Stimulated activated CD4-positive, alpha-beta T cell treated with anti-CD3 and anti-CD28 coated beads, Interleukin-1b, Interleukin-23, amount 100 ng/mL, for 24 hours (primary cell): ENCODE data around the gene PDE4B.

ENCODE experiments used
- DNase-seq, 4 experiments: peaks; one replicate each; pipeline ENCODE4 v3.0.0-alpha.2; 2020; ENCODE audit warnings: low read depth in 4 of 4, low spot score in 1 of 4

Gene PDE4B

DNA sequence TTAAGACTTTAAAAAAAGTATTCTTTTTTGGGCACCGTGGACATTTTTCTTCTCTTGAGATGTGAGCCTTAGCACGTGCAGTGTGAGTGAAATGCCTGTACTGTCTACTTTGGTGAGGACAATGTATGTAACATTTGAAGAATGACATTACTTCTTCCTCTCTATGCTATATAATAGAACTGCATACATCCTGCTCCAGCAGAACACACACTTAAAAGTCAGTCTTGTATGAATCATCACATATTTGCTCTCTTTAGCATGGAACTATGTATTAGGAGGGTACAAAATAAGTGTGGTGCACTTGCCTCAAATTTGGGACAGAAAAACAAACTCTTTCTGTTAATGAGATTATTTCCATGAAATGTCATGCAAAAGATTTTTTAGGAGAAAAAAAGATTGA, 382.9 kb downstream of the PDE4B start:
- DNase-seq = no peak

DNA sequence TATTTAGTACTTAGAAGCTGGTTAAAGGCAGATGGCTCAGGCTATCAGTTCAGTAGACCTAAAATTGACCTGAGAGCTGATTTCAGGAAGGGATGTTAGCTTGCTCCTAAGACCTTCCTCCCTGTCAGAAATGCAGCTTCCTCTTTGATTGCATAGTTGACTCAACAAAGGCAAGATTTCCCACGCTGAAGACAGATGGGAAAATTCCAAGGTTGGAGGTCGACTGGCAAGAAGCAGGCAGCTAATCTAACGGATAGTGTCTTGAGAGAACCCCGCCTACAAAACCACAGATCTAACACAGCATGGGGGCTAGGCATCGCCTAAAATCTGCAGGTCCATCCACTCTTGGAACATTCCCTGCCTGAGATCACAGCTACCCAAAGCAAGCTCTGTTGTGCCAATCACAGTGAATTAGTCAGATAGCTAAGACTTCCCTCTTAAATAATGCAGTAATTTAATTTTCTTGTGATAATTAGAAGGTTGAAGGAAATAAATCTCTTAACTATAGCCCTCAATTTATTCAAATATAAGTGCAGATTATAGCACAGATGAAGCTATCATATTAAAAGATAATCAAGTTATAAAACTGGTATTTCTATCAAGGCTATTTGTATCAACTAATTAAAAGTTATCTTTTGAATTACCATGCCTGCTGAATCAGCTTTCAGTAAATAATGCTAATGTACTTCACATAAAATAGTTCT, 383.5 kb downstream of the PDE4B start:
- no peak for DNase-seq

DNA sequence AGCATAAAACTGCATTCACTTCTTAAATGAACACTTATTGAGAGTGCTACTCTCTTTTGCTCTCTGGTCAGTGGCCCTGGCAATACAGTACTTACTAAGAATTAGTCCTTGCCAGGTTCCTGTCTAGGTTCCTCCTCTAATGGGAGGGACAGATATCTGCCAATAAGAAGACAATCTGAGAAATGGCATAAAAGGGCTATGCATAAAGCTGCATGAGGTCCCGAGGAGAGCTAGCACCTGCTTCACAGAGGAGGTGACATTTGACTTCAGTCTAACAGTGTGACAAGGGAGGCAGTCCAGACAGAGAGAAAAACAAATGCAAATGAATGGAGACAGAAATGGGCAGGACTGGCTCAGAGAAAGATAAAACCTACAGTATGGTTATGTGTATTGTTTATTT, 384.1 kb downstream of the PDE4B start:
- DNase-seq = no peak

DNA sequence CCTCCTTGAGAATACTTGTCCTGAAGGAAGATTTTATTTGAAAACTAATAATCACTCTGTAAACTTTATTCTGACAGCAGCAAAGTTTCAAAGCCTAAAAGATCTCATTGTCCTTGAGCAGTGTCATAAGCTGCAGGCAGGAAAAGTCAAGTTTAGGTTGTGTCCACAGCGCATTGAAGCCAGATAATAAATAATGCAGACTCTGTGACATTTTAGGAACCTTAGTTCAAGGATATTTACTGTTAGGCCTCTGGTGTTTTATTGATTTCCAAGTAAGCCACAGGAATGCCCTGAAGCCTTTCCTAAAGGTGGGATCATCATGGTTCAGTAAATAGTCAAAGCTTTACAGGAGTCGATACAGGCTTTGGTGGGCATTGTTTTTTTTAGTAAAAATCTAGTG, 384.8 kb downstream of the PDE4B start:
- no peak for DNase-seq

DNA sequence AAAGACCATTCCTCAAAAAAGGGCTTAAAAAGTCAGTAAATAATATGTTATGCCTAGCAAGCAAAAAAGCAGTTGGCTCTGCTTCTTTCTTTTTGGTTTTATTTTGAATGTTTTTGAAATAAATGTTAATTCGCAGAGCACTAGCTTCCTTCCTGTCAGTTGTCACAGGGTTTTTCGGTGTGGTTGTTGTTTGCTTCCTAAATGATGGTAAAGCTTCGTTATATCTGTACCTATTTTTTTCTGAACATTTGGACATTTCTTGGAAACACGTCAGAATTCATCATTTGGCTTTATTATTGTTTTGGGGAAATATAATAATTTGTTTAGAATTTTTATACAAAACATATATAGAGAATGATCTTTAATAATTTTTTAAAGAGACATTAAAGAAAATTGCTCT, 389.3 kb downstream of the PDE4B start:
- no peak for DNase-seq

DNA sequence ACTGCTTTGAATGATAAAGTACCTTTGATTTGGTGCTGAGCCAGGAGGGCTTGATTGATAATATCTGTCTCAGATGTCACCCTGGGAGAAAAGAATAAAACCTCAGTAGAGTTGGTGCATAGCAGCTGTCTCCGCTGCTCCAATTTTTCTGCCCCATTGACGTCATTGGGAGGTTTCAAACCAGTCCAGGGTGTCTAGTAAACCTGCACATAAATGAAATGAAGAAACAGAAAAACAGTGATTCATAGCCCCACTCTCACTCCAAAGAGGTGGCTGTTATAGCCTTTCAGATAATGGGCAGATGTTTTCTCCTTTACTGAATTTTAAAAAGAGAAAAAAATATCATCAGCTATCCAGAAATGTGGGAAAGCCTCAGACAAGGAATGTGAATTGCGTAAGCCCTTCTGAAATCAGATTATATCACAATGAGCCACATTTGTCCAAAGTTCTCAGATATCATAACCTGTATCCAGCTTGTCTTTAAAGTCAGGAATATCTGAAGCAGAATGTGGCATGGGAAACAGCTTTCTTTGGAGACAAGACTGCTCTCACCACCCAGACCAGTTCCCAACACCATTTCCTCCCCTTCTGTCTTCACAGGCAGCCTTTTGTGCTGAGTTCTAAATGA, 390.0 kb downstream of the PDE4B start:
- DNase-seq = peak in 3 of 4 experiments; percentile 2 to 36 (median 5)

DNA sequence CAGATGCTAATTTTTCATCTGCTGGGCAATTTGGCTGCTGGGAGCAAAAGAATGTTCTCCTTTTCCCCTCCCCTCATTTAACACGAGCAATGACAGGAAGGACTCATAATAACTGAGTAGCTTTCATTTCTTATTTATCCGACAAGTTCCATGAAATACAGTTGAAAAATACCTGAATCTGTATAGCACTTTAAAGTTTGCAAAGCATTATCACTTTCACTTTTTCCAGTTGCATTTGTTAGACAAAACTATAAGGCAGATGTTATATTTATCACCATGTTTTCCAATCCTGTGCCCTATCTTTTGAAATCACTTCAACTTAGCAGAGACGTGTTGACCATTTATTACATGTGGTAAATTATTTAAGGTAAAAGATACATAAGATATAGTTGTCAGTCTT, 390.7 kb downstream of the PDE4B start:
- no peak for DNase-seq

DNA sequence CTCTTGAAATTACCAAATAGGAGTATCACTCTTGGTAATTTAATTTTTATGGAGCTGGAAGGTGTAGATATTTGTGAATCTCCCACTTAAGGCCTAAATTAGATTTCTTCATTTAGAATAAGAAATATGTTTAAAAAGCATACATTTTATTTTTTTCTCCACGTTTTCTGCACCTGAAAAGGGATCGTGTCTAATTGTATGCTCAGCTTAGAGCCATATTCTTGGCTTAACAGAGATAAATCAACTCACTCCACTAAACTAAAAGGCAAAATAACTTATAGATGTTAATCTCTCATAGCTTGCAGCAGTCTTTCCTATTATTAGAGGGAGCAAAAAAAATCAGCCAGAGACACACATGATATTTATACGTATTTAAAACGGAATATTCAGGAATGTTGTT, 404.4 kb downstream of the PDE4B start:
- DNase-seq = no peak

DNA sequence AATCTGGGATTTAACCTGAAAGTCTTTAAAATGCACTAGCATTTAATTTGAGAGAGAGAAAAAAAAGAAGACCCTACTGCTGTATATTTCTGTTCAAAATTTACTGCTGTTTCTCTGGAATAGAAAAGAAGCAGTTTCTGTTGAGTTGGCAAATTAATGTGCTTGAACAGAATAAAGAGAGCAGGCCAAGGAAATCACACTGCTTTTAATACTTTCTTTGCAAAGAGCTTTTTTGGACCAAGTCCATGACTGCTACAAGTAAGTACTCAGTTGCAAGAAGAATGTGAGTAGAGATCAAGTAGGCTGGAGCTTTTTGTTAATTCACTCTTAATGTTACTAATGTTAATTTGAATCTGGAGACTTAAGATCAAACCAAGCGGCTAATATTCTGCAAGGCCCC, 405.1 kb downstream of the PDE4B start:
- no peak for DNase-seq

DNA sequence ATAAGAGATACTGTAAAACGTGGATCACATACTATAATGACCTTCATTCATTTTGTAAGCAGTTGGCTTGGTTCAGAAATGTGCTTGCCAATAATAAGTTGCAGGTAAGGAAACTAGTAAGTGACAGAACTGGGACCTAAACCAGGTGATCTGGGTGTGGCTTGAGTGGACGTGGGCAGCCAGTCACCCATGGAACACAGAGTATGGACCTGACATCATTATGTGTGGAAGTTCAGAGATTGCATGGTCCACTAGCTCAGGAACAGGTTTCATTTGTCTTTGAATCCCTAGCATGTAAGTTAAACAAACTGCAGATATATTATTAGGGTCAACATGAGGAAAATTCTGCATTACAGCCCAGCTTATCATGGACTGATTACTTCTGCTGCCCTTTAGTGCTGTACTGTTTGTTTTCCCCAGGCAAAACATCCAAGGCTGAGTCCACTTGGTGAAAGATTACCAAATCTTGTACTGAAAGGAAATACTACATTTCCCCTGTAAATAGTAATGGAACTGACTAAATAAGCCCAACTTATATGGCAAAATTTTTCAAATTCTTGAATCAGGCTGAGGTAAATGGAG, 414.0 kb downstream of the PDE4B start:
- no peak for DNase-seq

DNA sequence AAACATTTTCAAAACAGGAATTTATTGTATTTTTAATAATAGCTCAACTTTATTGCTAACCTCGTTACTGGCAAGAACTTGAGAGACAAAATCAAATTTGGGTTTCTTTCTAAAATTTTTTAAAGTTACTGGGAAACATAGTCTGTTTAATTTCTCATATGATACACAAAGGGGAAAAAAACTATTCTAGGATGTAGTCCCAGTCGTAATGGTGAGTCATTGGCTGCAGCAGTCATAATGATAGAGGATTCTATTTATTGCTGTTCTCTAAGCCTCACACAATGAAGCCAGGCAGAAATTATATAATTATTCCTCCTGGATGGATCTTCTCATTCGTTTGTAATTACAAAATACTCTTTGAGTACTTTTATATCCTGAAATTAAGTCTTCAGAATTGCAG, 414.8 kb downstream of the PDE4B start:
- no peak for DNase-seq

DNA sequence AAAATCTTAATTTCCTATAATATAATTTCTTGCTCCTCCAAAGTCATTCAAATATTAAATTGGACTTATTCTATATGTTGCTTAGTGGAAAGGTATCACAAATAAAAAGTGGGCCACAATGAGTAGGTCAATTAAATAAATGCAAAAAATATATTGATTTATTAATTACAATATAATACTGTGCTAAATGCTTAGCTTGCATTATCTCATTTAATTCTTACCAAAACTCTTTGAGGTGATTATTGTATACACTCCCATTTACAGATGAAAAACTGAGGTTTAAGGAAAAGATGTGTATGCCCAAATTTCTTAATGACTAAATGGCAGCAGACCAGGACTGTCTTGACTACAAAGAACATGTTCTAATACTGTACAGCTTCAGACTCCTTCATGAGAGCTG, 415.9 kb downstream of the PDE4B start:
- DNase-seq = no peak

DNA sequence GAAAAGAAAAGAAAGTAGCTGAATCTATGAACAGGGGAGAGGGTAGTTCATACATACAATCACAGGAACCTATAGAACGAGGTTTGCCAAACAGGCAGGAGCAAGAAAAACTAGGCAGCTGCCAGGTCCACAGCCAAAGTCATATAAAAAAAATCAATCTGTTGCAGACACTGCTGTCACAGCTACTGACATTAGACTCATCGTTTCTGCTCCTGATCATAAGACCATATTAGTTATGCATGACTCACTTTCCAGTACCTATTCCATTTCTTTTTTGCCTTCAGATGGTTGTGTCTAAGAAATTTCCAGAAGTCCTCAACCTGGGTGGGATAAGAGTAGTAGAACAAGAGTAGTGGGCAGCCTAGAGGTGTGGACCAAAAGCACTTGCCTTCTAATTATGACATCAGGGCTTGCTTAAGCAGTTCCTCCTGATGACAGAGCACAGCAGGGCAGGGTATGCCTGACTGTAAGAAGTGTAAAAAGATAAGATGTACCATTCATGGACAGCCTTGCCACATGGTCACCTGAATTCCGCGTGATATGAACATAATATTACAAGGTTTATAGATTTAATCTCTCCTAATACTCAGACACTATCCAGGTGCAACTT, 418.0 kb downstream of the PDE4B start:
- no peak for DNase-seq

DNA sequence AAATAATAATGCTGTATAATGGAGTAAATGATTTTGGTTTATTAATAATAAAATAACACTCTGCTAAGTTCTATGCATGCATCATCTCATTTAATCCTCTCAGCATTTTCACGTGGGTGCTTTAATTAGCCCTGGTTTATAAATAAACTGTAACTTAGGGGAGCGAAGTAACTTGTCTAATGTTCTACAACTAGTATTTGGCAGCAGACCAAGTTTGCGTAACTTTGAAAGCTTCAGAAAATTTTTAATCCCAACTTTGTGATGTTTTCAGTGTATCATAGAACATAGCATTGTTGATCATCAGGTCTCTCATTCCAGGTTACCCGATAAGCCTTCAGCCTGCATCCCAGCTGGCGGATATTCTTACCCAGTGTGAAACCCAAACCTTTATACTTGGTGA, 418.8 kb downstream of the PDE4B start:
- DNase-seq = no peak

DNA sequence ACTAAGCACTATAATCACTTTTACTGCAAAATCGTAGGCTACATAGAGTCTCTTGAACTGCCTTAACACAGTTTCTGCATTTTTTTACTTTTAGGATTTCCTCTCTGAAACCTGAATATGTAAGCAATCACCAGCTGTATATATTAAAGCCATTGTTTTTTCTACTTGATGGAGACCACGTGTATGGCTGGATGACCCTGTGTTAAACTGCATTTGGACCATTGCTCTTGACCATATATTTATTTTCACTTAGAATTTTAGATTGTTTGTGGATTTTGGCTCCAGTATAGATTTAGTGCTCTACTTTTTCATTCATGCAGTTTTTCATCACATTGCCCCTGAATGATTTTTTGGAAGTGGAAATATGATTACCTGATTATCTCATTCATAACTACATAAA, 420.8 kb downstream of the PDE4B start:
- DNase-seq = no peak

DNA sequence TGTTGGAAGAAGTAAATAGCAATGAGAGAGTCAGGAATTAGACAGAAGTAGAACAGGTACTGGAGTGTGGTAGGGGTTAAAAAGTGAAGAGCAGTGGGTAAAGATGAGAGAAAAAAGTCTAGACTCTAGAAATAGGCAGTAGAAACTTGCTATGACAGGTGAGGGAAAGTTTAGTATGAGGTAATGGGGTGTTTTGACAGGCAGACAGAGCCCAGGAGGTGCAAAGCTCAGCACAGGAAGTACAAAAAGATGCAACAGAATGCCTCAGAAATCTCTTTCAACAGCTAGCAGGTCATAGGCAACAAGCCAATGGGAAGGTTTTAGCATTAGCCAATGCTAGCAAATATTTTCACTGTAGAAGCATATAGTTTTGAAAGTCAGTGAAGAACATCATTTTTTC, 422.2 kb downstream of the PDE4B start:
- DNase-seq = no peak

DNA sequence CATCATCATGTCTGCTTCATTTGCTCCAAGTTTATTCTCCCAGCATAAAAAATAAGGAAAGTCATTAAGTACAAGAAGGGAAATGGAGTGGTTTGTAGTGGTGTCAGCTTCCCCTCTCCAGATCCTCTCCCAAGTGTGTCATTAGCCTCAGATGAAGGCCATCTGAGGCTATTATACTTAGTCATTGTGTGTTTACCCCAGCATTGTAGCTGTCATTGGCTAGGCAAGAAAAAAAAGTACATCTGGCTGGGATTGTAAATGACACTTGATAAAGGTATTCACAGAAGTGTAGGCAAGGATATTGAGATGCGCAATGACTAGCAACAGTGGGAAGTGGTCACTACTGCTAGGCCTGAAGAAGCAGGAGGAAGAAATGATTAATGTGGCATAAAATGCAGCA, 424.3 kb downstream of the PDE4B start:
- DNase-seq = no peak

DNA sequence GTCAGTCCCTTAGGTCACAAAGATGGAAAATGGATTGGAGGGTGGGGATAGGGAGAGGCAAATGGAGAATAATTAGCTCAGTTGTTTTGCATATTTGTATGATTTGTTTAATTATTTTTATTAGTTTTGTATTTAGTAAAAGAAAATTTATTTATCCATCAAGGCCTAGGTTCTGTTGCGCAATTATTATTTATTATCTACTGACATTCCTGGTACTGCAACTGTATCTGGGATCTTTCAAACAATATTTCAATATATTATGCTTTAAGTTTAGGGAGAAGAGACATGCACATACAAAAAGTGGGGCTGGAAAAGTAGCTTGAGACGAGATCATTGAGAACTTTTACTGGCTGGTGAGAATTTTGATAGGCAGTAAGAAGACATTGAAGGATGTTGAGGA, 424.9 kb downstream of the PDE4B start:
- DNase-seq = no peak

DNA sequence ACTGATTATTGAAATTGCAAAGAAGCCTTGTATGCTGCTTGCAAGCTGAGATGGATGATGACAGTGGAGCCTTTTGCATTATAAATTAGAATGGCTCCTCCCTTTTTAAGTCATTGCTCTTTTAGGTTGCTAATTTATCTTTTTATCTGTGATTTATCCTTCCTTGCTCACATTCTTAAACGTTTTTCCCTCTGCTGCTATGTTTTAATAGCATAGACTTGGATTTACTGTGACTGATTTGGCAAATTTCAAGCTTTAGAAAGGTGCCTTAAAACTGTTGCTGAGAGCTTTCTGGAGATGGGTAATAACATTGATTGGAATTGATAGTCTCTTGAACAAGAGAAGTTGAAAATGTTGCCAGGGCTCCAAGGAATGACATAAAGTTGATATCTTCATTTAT, 427.8 kb downstream of the PDE4B start:
- DNase-seq = no peak

DNA sequence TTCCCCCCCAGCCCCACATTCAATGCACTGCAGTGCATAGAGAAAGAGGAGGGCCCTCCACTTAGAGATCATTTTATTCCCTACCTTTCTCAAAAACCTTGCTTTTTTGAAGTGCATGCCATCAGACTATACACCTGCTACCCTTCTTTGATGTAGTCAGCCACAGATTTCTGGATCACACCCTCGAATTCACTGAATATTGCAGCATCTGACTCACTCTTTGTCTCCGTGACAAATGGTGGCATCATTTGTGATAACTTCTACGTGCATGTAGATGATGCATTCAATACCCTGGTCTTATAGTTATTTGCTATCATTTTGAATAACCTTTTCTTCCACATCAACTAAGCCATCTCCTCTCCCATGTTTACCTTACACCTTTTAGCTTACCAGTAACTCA, 431.0 kb downstream of the PDE4B start:
- no peak for DNase-seq

DNA sequence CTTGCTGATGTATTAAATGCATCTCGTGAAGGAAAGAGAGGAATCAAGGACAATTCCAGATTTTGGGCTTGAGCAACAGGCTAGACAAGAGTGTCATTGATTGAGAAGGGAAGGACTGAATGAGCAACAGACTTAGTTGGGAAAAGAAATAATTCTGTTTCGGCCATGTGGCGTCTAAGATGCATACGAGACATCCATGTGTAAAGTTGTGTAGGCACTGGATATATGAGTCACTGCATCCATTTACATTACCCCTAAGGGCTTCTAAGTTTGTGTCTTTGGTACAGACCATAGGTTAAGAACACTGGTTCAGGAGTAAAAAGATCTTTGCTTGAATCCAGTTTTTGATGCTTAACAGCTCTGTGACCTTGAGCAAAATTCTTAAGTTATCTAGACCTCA, 434.3 kb downstream of the PDE4B start:
- no peak for DNase-seq

DNA sequence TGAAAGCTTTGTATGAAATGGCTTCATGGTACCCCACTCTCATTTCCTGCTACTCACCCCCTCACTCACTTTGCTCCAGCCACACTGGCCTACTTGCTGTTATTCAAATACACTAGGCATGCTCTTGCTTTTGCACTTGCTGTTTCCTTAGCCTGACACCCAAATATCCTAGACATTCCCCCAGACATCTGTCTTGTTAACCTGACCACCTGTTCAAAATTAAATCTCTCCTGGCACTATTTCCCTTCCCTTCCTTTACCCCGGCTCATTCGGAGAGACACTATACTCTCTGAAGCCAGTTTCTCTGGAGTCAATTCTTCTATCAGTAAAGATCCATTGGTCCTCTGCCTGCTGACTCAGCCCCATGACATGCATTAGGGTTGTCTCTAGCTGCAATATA, 435.3 kb downstream of the PDE4B start:
- DNase-seq = no peak
